Effector memory CD4-positive, alpha-beta T cell (primary cell): ENCODE results near the gene NSUN2.
"Not testable (repeated sequence)": the region's sequence is repeated elsewhere in the genome, so short reads cannot be mapped to it uniquely, and the experiment has no call there.

Experiments
- DNase-seq, 3 donors: peaks; one replicate each; pipeline ENCODE4 v3.0.0-alpha.2; 2020
- H3K27ac ChIP-seq: 2 replicates; pipeline ENCODE4 v1.7.0; 2013; ENCODE audit warnings: mild to moderate bottlenecking, low read length, moderate library complexity; ENCODE audit not compliant: insufficient read depth, poor library complexity, severe bottlenecking
- H3K27me3 ChIP-seq: replicated peaks from 2 replicates; pipeline ENCODE4 v1.7.0; 2013; ENCODE audit warnings: mild to moderate bottlenecking, low read length; ENCODE audit not compliant: insufficient read depth, control insufficient read depth, poor library complexity, severe bottlenecking
- H3K36me3 ChIP-seq: 2 replicates; pipeline ENCODE4 v1.7.0; 2013; ENCODE audit warnings: mild to moderate bottlenecking, low read length, moderate library complexity; ENCODE audit not compliant: control insufficient read depth, insufficient read depth
- H3K4me1 ChIP-seq: 2 replicates; pipeline ENCODE4 v1.7.0; 2013; ENCODE audit warnings: low read length, mild to moderate bottlenecking; ENCODE audit not compliant: control insufficient read depth, insufficient read depth, poor library complexity, severe bottlenecking
- H3K4me3 ChIP-seq: 2 replicates; pipeline ENCODE4 v1.7.0; 2013; ENCODE audit warnings: low read length, low read depth, mild to moderate bottlenecking; ENCODE audit not compliant: insufficient read depth, poor library complexity, severe bottlenecking
- H3K9me3 ChIP-seq: 2 replicates; pipeline ENCODE4 v1.7.0; 2013; ENCODE audit warnings: mild to moderate bottlenecking, low read length, moderate library complexity; ENCODE audit not compliant: control insufficient read depth

Gene NSUN2

DNA sequence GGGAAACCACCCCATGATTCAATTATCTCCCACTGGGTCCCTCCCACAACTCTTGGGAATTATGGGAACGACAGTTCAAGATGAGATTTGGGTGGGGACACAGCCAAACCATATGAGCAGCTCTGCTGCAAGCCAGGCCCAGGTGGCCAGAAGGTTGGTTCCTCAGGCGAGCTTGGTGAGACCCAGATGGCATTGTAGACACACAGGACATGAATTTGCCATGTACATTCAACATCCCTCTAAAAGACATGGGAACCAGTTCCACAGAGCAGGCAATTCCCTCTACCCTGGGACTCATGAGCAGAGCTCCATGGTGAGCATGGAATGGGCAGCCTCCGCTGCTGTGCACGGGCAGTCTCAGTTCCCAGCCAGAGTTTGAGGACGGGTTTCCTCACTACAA, 53.3 kb downstream of the NSUN2 start:
- Histone ChIP-seq H3K27ac (no peak overlapping the region), H3K4me3 (no peak overlapping the region), H3K36me3 (no peaks in the 10 kb centered on the region), H3K9me3 (no peaks in the 10 kb centered on the region), H3K27me3 (peaks cover 11% of the 10 kb centered on the region), H3K4me1 (peaks cover 2% of the 10 kb centered on the region)
- no peak for DNase-seq

GRCh38 chr5:6578676-6579343, 54.0 kb downstream of the NSUN2 start:
- DNase-seq, result no peak
- peaks cover 5% of the 10 kb centered on the region for H3K27me3 ChIP-seq
- no peaks in the 10 kb centered on the region for H3K9me3 ChIP-seq
- H3K36me3 ChIP-seq, result no peaks in the 10 kb centered on the region
- peaks cover 2% of the 10 kb centered on the region for H3K4me1 ChIP-seq
- no peak overlapping the region for H3K27ac ChIP-seq
- no peak overlapping the region for H3K4me3 ChIP-seq

DNA sequence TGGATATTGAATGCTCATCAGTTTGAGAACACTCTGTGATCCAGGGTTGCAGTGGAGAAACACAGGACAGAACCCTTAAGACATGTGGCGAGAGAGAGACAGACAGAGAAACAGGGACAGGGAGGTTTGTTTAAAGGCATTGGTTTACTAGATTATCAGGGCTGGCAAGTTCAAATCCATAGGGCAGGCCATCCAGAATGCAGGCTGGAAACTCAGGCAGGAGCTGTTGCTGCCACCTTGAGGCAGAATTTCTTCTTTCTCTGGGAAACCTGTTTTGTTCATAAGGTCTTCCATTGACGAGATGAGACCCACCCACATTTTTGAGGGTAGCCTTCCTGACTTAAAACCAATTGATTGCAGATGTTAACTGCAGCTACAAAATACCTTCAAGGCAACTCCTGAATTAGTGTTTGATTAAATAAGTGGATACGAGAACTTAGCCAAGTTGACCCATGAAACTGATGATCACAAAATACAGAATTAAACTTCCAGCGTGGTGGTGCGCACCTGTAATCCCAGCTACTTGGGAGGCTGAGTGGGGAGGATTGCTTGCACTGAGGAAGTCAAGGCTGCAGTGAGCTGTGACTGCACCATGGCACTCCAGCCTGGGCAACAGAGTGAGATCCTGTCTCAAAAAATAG, 55.9 kb downstream of the NSUN2 start:
- H3K4me3 ChIP-seq, result no peak overlapping the region
- no peak overlapping the region for H3K27ac ChIP-seq
- no peaks in the 10 kb centered on the region for H3K9me3 ChIP-seq
- no peaks in the 10 kb centered on the region for H3K36me3 ChIP-seq
- H3K27me3 ChIP-seq, result no peaks in the 10 kb centered on the region
- H3K4me1 ChIP-seq, result no peaks in the 10 kb centered on the region
- DNase-seq, result no peak

DNA sequence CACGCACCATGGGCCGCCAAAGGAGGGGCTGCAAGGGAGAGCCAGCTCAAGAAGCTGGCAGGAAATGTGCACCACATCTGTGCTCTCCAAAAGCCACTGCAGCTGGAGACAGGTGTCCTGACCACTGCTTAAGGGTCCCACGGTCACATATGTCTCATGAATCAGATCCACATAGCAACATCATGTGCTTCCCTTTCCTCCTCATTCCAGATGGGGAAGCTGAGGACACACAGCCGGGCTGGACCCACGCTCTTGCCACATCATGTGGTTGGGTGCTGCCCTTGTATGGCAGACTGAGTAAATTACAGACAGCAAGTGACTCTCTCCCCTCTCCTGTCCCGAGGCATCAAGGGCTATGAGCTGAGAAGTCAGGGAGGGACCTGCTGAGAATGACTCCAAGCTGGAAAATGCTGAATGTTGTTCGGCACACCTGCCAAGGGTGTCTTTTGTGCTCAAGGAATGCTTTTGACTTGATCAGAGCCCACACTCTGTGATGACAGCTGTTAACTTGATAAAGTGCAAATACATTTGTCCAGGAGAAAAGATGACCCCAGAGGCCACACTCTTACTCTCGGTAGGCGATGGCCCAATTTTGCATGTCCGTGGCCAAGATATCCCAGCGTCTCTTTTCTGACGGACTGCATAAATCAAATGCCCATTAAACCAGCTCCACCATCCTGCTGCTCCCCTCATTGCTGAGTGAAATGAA, 58.2 kb downstream of the NSUN2 start:
- H3K27ac ChIP-seq, result no peak overlapping the region
- H3K4me1 ChIP-seq, result no peaks in the 10 kb centered on the region
- H3K36me3 ChIP-seq, result no peaks in the 10 kb centered on the region
- no peaks in the 10 kb centered on the region for H3K9me3 ChIP-seq
- DNase-seq, result no peak
- no peak overlapping the region for H3K4me3 ChIP-seq
- H3K27me3 ChIP-seq, result no peaks in the 10 kb centered on the region

GRCh38 chr5:6574111-6574510, 58.7 kb downstream of the NSUN2 start:
- Histone ChIP-seq H3K4me1 (no peaks in the 10 kb centered on the region), H3K9me3 (no peaks in the 10 kb centered on the region), H3K27me3 (no peaks in the 10 kb centered on the region), H3K4me3 (no peak overlapping the region), H3K36me3 (no peaks in the 10 kb centered on the region), H3K27ac (no peak overlapping the region)
- no peak for DNase-seq

DNA sequence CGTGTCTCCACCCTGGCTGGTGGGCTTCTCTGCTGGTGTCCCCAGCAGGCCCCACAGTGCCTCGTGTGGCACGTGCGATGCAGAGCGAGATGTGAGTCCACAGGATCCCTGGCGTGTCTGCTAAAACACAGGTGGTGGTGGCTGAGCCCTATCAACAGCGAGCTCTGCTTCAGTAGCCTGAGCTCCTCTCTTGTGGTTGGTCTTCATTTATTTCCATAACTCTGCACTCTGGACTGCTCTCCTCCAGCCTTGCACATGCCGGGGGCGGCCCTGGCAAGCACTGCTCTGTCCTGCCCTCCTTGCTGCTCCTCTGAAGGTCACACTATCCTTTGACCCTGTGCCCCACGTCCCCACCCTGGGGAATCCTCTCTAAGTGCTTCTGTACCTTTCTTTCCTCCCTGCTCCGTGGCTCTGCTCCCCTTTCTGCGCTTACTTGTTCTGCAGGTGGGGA, 59.2 kb downstream of the NSUN2 start:
- Histone ChIP-seq H3K27ac (no peak overlapping the region), H3K27me3 (no peaks in the 10 kb centered on the region), H3K4me3 (no peak overlapping the region), H3K4me1 (no peaks in the 10 kb centered on the region), H3K36me3 (no peaks in the 10 kb centered on the region), H3K9me3 (no peaks in the 10 kb centered on the region)
- no peak for DNase-seq

GRCh38 chr5:6572825-6573380, 59.9 kb downstream of the NSUN2 start:
- Histone ChIP-seq H3K4me1 (no peaks in the 10 kb centered on the region), H3K4me3 (no peak overlapping the region), H3K36me3 (no peaks in the 10 kb centered on the region), H3K27ac (no peak overlapping the region), H3K9me3 (no peaks in the 10 kb centered on the region), H3K27me3 (no peaks in the 10 kb centered on the region)
- no peak for DNase-seq

DNA sequence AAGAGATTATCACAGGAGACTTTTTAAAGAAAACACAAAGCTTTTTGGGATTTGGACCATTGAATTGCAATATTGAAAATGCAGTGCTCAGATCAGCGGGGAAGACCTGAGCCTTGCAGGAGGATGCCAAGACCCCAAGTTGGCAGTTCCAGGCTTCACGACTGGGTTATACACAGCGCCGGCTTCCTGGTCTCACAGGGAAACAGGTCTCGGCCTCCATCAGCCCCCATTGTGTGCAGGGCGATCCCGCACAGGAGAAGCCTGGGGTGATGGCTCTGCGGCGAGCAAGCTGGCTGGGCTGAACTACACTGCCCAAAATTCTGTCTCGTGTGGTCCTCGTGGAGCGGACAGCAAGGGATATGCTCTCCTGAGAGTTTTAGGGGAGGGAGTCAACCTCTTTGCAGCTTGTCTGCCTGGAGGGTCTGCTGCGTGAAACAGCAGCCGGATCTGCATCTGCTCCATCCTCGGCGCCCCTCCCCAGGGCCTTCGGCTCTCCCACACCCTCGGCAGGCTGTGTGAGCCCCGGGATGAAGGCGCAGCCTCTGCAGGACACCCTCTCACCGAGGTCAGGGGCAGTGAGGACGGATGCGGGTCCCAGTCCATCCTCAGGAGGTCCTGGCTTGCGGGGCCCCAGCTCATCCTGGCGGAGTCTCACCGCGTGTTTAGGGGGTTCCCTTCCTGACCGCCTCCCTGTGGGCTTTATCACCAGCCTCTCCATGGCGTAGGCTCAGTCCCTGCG, 60.6 kb downstream of the NSUN2 start:
- H3K27ac ChIP-seq, result no peak overlapping the region
- H3K36me3 ChIP-seq, result no peaks in the 10 kb centered on the region
- no peaks in the 10 kb centered on the region for H3K4me1 ChIP-seq
- H3K27me3 ChIP-seq, result no peaks in the 10 kb centered on the region
- no peaks in the 10 kb centered on the region for H3K9me3 ChIP-seq
- H3K4me3 ChIP-seq, result no peak overlapping the region
- no peak for DNase-seq

DNA sequence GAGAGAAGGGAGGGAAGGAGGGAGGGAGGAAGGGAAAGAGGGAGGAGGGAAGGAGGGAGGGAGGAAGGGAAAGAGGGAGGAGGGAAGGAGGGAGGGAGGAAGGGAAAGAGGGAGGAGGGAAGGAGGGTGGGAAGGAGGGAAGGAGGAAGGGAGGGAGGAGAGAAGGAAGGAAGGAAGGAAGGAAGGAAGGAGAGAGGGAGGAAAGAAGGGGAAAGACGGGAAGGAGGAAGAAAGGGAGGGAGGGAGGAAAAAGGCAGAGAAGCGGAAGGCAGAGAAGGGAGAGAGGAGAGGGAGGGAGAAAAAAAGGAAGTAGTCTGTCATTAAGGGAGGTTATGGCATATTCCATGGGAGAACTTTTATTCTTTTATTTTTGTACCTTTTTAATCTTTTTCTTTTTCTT, 61.2 kb downstream of the NSUN2 start:
- H3K9me3 ChIP-seq, H3K27me3 ChIP-seq, H3K36me3 ChIP-seq, H3K4me1 ChIP-seq, H3K4me3 ChIP-seq, H3K27ac ChIP-seq, DNase-seq: not testable (repeated sequence)
